ENCODE measurements around the gene TOR1B. TPM values are rescaled to one million over a fixed set of nuclear protein-coding genes. Genes with fewer than 3 reads are reported as not detected.

TOR1B gene
- polyA plus RNA-seq, 1 donor from 2014 or later = 52.2 TPM

GRCh38 chr9:129756191-129756590, 46.8 kb upstream of the TOR1B start:
- no peaks in the 10 kb centered on the region for H3K36me3 ChIP-seq (ENCODE audit: insufficient read depth, low read length)
- H3K27me3 ChIP-seq (ENCODE audit: insufficient read depth, low read depth, low read length) = no peaks in the 10 kb centered on the region
- no peak overlapping the region for H3K4me3 ChIP-seq (ENCODE audit: low read length)
- H3K27ac ChIP-seq (ENCODE audit: low read length) = no peak overlapping the region
- no peaks in the 10 kb centered on the region for H3K79me2 ChIP-seq (replicated peaks; ENCODE audit: insufficient read depth, low read length)
- no peak overlapping the region for H3K4me2 ChIP-seq (ENCODE audit: low read length)
- H3K9me2 ChIP-seq (ENCODE audit: insufficient read depth, low read length) = no peaks in the 10 kb centered on the region
- no peaks in the 10 kb centered on the region for H3K9me3 ChIP-seq (ENCODE audit: low read length)
- H3F3A ChIP-seq (ENCODE audit: insufficient read depth, low read length, poor library complexity, severe bottlenecking) = no peaks in the 10 kb centered on the region
- H2AFZ ChIP-seq (ENCODE audit: low read depth, low read length) = no peak overlapping the region
- no peaks in the 10 kb centered on the region for H4K20me1 ChIP-seq (ENCODE audit: insufficient read depth)
- H3K9ac ChIP-seq (ENCODE audit: low read length) = no peak overlapping the region
- TF ChIP-seq, protein P1, sequence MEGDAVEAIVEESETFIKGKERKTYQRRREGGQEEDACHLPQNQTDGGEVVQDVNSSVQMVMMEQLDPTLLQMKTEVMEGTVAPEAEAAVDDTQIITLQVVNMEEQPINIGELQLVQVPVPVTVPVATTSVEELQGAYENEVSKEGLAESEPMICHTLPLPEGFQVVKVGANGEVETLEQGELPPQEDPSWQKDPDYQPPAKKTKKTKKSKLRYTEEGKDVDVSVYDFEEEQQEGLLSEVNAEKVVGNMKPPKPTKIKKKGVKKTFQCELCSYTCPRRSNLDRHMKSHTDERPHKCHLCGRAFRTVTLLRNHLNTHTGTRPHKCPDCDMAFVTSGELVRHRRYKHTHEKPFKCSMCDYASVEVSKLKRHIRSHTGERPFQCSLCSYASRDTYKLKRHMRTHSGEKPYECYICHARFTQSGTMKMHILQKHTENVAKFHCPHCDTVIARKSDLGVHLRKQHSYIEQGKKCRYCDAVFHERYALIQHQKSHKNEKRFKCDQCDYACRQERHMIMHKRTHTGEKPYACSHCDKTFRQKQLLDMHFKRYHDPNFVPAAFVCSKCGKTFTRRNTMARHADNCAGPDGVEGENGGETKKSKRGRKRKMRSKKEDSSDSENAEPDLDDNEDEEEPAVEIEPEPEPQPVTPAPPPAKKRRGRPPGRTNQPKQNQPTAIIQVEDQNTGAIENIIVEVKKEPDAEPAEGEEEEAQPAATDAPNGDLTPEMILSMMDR (IDR thresholded peaks at IDR 0.05; ENCODE audit: poor library complexity, severe bottlenecking) = no peak
- no peak for TF ChIP-seq SMC3 (conservative IDR thresholded peaks at IDR 0.05; ENCODE audit: poor library complexity)
- no peak for TF ChIP-seq EZH2 (IDR thresholded peaks at IDR 0.05; ENCODE audit: borderline replicate concordance, insufficient read depth, low read length, poor library complexity, severe bottlenecking)
- no peak for TF ChIP-seq MXI1 (conservative IDR thresholded peaks at IDR 0.05; ENCODE audit: poor library complexity, severe bottlenecking)
- TF ChIP-seq RAD21 (conservative IDR thresholded peaks at IDR 0.05) = no peak
- no peak for TF ChIP-seq POLR2AphosphoS5 (IDR thresholded peaks at IDR 0.05)
- TF ChIP-seq, protein P2, sequence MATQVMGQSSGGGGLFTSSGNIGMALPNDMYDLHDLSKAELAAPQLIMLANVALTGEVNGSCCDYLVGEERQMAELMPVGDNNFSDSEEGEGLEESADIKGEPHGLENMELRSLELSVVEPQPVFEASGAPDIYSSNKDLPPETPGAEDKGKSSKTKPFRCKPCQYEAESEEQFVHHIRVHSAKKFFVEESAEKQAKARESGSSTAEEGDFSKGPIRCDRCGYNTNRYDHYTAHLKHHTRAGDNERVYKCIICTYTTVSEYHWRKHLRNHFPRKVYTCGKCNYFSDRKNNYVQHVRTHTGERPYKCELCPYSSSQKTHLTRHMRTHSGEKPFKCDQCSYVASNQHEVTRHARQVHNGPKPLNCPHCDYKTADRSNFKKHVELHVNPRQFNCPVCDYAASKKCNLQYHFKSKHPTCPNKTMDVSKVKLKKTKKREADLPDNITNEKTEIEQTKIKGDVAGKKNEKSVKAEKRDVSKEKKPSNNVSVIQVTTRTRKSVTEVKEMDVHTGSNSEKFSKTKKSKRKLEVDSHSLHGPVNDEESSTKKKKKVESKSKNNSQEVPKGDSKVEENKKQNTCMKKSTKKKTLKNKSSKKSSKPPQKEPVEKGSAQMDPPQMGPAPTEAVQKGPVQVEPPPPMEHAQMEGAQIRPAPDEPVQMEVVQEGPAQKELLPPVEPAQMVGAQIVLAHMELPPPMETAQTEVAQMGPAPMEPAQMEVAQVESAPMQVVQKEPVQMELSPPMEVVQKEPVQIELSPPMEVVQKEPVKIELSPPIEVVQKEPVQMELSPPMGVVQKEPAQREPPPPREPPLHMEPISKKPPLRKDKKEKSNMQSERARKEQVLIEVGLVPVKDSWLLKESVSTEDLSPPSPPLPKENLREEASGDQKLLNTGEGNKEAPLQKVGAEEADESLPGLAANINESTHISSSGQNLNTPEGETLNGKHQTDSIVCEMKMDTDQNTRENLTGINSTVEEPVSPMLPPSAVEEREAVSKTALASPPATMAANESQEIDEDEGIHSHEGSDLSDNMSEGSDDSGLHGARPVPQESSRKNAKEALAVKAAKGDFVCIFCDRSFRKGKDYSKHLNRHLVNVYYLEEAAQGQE (IDR thresholded peaks at IDR 0.05; ENCODE audit: borderline replicate concordance) = no peak
- no peak for TF ChIP-seq EP300 (conservative IDR thresholded peaks at IDR 0.05; ENCODE audit: poor library complexity, severe bottlenecking)
- no peak for TF ChIP-seq TAF1 (IDR thresholded peaks at IDR 0.05; ENCODE audit: low read depth)

DNA sequence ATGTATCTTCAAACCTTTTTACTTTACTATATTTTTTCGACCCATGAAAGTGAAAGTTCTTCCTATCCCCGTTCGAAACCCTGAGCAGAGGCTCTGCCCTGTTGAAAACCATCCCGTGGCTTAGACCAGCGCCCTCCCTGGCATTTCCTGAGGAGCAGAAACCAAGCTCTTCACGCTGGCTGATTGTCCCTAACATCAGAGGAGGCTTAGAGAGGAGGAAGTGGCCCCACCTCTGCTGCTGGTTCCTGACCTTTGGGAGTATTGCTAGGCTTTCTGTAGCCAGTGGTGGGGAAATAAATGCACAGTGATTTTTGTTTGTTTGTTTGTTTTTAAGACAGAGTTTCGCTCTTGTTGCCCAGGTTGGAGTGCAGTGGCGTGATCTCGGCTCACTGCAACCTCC, 45.9 kb upstream of the TOR1B start:
- Histone ChIP-seq H3K27me3 (ENCODE audit: insufficient read depth, low read depth, low read length) (no peaks in the 10 kb centered on the region), H3K79me2 (replicated peaks; ENCODE audit: insufficient read depth, low read length) (no peaks in the 10 kb centered on the region), H3K9ac (ENCODE audit: low read length) (no peak overlapping the region), H3K4me2 (ENCODE audit: low read length) (no peak overlapping the region), H3K9me2 (ENCODE audit: insufficient read depth, low read length) (no peaks in the 10 kb centered on the region), H3F3A (ENCODE audit: insufficient read depth, low read length, poor library complexity, severe bottlenecking) (no peaks in the 10 kb centered on the region), H4K20me1 (ENCODE audit: insufficient read depth) (no peaks in the 10 kb centered on the region), H3K9me3 (ENCODE audit: low read length) (no peaks in the 10 kb centered on the region), H3K36me3 (ENCODE audit: insufficient read depth, low read length) (no peaks in the 10 kb centered on the region), H2AFZ (ENCODE audit: low read depth, low read length) (no peak overlapping the region), H3K4me3 (ENCODE audit: low read length) (no peak overlapping the region), H3K27ac (ENCODE audit: low read length) (no peak overlapping the region)
- TF ChIP-seq MXI1 (conservative IDR thresholded peaks at IDR 0.05; ENCODE audit: poor library complexity, severe bottlenecking) (no peak), SMC3 (conservative IDR thresholded peaks at IDR 0.05; ENCODE audit: poor library complexity) (no peak), POLR2AphosphoS5 (IDR thresholded peaks at IDR 0.05) (no peak), TAF1 (IDR thresholded peaks at IDR 0.05; ENCODE audit: low read depth) (no peak), EP300 (conservative IDR thresholded peaks at IDR 0.05; ENCODE audit: poor library complexity, severe bottlenecking) (no peak), RAD21 (conservative IDR thresholded peaks at IDR 0.05) (no peak), EZH2 (IDR thresholded peaks at IDR 0.05; ENCODE audit: borderline replicate concordance, insufficient read depth, low read length, poor library complexity, severe bottlenecking) (no peak)
- TF ChIP-seq, protein P1 (IDR thresholded peaks at IDR 0.05; ENCODE audit: poor library complexity, severe bottlenecking) = no peak
- TF ChIP-seq, protein P2 (IDR thresholded peaks at IDR 0.05; ENCODE audit: borderline replicate concordance) = no peak
